CD1c-positive myeloid dendritic cell (primary cell): ENCODE data around the gene AHCYL1.

ENCODE experiments used
- DNase-seq: peaks from one replicate; pipeline ENCODE4 v3.0.0-alpha.2; 2016; ENCODE audit errors: extremely low spot score

Gene AHCYL1

DNA sequence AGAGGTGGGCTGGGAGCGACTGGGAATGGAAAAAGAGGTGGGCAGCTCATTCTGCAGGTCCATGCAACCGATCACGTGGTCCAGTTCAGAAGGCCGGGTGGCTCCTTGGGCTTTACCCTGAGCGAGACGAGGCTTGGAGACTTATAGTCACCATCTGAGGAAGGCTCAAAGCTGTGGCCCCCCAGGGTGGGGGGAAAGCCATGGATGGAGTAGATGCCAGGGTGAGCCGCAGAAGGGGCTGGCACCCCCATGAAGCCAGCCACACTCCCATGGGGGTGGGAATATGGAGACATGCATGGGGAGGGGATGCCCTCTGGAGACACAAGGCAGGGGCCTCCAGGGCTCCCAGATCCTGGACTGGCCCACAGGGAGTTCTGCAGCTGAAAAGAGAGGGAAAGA lies 76.1 kb downstream of the AHCYL1 start:
- DNase-seq: no peak

GRCh38 chr1:110061341-110061740 lies 76.8 kb downstream of the AHCYL1 start:
- no peak for DNase-seq

GRCh38 chr1:110062612-110063011 lies 78.0 kb downstream of the AHCYL1 start:
- DNase-seq: no peak

DNA sequence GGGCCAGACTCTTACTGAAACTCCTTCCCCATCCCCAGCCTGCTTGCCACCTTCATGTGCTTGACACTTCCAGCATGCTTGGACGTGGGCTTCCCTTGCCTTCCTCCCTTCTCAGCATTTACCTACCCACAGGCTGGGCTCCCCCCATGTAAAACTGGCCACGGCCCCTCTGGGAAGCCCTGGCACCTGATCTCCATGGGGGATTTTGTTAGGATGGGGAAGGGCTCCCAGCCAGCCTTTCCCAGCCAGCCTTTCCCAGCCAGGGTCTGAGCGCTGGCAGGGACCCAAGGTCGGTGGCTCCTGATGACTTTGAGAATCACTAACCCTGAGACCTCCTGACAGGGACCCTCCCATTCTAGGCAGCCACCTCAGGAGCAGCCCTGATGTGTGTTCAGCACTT lies 79.2 kb downstream of the AHCYL1 start:
- no peak for DNase-seq

GRCh38 chr1:110064576-110065337 lies 80.2 kb downstream of the AHCYL1 start:
- DNase-seq: no peak

DNA sequence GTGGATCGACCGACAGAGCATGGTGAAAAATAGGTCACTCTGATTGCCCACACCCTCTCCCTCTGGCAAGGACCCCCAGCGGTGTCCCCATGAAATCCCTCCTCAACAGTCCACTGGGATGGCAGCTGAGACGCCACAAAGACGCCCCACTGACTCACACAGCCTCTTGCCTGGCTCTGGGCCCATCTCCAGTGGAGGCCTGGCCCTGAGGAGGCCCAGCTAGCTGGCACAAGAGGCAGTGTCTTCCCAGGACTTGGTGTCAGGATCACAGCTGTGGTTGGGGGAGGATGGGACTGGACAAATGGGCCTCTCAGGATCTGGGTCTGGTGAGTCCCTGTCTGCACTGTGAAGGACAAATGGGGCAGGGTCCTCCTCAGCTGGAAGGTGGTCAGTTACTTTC lies 81.3 kb downstream of the AHCYL1 start:
- DNase-seq: no peak

GRCh38 chr1:110067479-110067892 lies 82.9 kb downstream of the AHCYL1 start:
- DNase-seq: no peak

GRCh38 chr1:110067893-110068645 lies 83.5 kb downstream of the AHCYL1 start:
- DNase-seq: peak; percentile 28

GRCh38 chr1:110068646-110069403 lies 84.3 kb downstream of the AHCYL1 start:
- DNase-seq: peak; percentile 25

- DNase-seq: no peak
Observed at GRCh38 chr1:110069404-110070281, 85.1 kb downstream of the AHCYL1 start.

- no peak for DNase-seq
Observed at GRCh38 chr1:110070282-110070669, 85.7 kb downstream of the AHCYL1 start.

DNA sequence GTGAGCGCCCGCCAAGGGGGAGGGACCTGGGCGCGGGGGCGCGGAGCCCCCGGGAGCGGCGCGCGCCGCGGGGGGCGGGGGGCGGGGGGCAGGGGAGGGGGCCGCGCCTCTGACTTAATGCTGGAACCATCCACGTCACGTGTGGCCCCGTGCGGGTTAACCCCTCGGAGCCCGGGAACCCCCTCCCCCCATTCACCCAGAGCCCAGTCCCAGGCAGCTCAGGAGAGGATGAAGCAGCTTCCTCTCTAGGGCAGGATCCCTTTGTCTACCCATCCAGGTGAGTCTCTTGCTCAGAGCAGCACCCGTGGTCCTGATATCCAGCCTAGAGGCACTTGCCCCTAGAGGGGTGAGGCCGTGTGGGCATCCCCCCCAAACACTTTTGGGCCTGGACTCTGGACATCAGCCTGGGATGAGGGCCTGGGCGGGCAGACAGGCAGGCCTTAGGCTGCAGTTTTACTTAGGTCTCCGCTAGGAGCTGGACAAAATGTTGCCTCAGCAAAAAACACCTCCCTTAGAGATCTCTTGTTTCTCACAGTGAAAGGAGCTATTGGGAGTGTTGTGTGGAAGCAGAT lies 86.2 kb downstream of the AHCYL1 start, which contains the start of gene ALX3:
ALX3 (minus strand) TSS at position 2 of the 572 bp plus-strand sequence. CDS start 60 bp downstream, outside the sequence.
- DNase-seq: no peak
